A673 (cell line): ENCODE measurements around the gene TAC3. TPM values are rescaled to one million over a fixed set of nuclear protein-coding genes. Genes with fewer than 3 reads are reported as not detected.
"Not testable (repeated sequence)": the region's sequence is repeated elsewhere in the genome, so short reads cannot be mapped to it uniquely, and the experiment has no call there.

ENCODE experiments used
- BruUV-seq: library from RNA; stranded (reverse); fragments of 400-500 nt; replicated peaks from 2 replicates; lab custom pipeline; 2021; lab: Mats Ljungman, UMichigan
- CTCF ChIA-PET: fragments of 300-600 bp; sonication (Branson Sonifier 250); formaldehyde crosslinking; loops from one replicate; lab custom pipeline; 2022; ENCODE audit warnings: antibody characterized with exemption; lab: Charles Lee
- POLR2A ChIA-PET: fragments of 300-600 bp; sonication (Branson Sonifier 250); formaldehyde crosslinking; loops from one replicate; lab custom pipeline; 2022; ENCODE audit warnings: antibody characterized with exemption; ENCODE audit not compliant: low non-redundant PET; lab: Charles Lee
- DNase-seq: peaks from one replicate; pipeline ENCODE4 v3.0.0-alpha.2; 2015; ENCODE audit warnings: low spot score
- H3K27ac ChIP-seq: fragments of 200-600 bp; sonication (generic); 2 replicates; pipeline ENCODE4 v1.5.1; 2016; ENCODE audit warnings: mixed run types, low read depth, mild to moderate bottlenecking, mixed read lengths, antibody characterized with exemption, low read length; ENCODE audit not compliant: poor library complexity, severe bottlenecking
- H3K27me3 ChIP-seq: fragments of 200-600 bp; sonication (generic); replicated peaks from 2 replicates; pipeline ENCODE4 v1.6.1; 2017; ENCODE audit warnings: mixed run types, low read depth, mild to moderate bottlenecking, mixed read lengths, antibody characterized with exemption, low read length; ENCODE audit not compliant: insufficient read depth, poor library complexity
- H3K36me3 ChIP-seq: fragments of 200-600 bp; sonication (generic); 2 replicates; pipeline ENCODE4 v1.6.1; 2016; ENCODE audit warnings: mixed run types, mild to moderate bottlenecking, mixed read lengths, antibody characterized with exemption, low read length; ENCODE audit not compliant: insufficient read depth, poor library complexity, severe bottlenecking
- H3K4me1 ChIP-seq: fragments of 200-600 bp; sonication (generic); 2 replicates; pipeline ENCODE4 v1.6.1; 2017; ENCODE audit warnings: mixed run types, mild to moderate bottlenecking, mixed read lengths, antibody characterized with exemption, low read length; ENCODE audit not compliant: insufficient read depth, poor library complexity, severe bottlenecking
- H3K4me3 ChIP-seq: fragments of 200-600 bp; sonication (generic); 2 replicates; pipeline ENCODE4 v1.5.1; 2016; ENCODE audit warnings: low read depth, mixed run types, mild to moderate bottlenecking, mixed read lengths, low read length; ENCODE audit not compliant: poor library complexity, severe bottlenecking
- H3K9me3 ChIP-seq: fragments of 200-600 bp; sonication (generic); 2 replicates; pipeline ENCODE4 v1.6.1; 2016; ENCODE audit warnings: mixed run types, low read depth, mild to moderate bottlenecking, mixed read lengths, antibody characterized with exemption, low read length; ENCODE audit not compliant: poor library complexity, severe bottlenecking
- intact Hi-C: fragments of 100-400 bp; cut with micrococcal nuclease; formaldehyde crosslinking; loops from one replicate; pipeline ENCODE4 v1.10.0; 2022; ENCODE audit not compliant: unreplicated experiment
- total RNA-seq: library from RNA; stranded (reverse); gene quantifications from 2 replicates; pipeline ENCODE4 v1.2.3, GENCODE V29; 2021

The TAC3 gene
- total RNA-seq, 1 experiment from 2014 or later, result not detected

DNA sequence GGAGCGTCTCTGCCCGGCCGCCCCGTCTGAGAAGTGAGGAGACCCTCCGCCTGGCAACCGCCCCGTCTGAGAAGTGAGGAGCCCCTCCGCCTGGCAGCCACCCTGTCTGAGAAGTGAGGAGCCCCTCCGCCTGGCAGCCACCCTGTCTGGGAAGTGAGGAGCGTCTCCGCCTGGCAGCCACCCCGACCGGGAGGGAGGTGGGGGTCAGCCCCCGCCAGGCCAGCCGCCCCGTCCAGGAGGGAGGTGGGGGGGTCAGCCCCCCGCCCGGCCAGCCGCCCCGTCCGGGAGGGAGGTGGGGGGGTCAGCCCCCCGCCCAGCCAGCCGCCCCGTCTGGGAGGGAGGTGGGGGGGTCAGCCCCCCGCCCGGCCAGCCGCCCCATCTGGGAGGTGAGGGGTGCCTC lies 52.8 kb downstream of the TAC3 start:
- CTCF ChIA-PET, POLR2A ChIA-PET, intact Hi-C loops, DNase-seq, H3K27me3 ChIP-seq, H3K9me3 ChIP-seq, H3K4me1 ChIP-seq, H3K4me3 ChIP-seq, H3K36me3 ChIP-seq, BruUV-seq, H3K27ac ChIP-seq: not testable (repeated sequence)

GRCh38 chr12:56962247-56962646 lies 54.1 kb downstream of the TAC3 start:
- H3K4me3 ChIP-seq, POLR2A ChIA-PET, intact Hi-C loops, H3K4me1 ChIP-seq, BruUV-seq, CTCF ChIA-PET, DNase-seq, H3K27ac ChIP-seq, H3K27me3 ChIP-seq, H3K9me3 ChIP-seq, H3K36me3 ChIP-seq: not testable (repeated sequence)

Other genes starting within 250 kb of the TAC3 start
- gene SDR9C7, start 82.1 kb downstream of the TAC3 start, total RNA-seq, result not detected in 2 replicates
- 0.24 and 0.42 TPM in 2 replicates for gene RDH16, start 58.9 kb downstream of the TAC3 start, total RNA-seq
- 17.4 and 18.2 TPM in 2 replicates for gene ZBTB39, start 10.0 kb downstream of the TAC3 start, total RNA-seq
- 1.1 and 1.2 TPM in 2 replicates for gene MYO1A, start 33.6 kb upstream of the TAC3 start, total RNA-seq
- 57.8 and 68.6 TPM in 2 replicates for gene NEMP1, start 62.3 kb upstream of the TAC3 start, total RNA-seq
- 58.0 and 61.8 TPM in 2 replicates for gene NAB2, start 72.6 kb upstream of the TAC3 start, total RNA-seq
- 96.3 and 111 TPM in 2 replicates for gene STAT6, start 94.8 kb upstream of the TAC3 start, total RNA-seq
- gene LRP1, start 112.0 kb upstream of the TAC3 start, total RNA-seq, result 31.0 and 43.6 TPM in 2 replicates
- gene LRP1-AS, start 131.1 kb upstream of the TAC3 start, total RNA-seq, result not detected in 2 replicates
- gene NXPH4, start 200.3 kb upstream of the TAC3 start, total RNA-seq, result 4.8 and 6.0 TPM in 2 replicates
- gene SHMT2, start 213.2 kb upstream of the TAC3 start, total RNA-seq, result 274 and 310 TPM in 2 replicates
- 7.0 and 8.4 TPM in 2 replicates for gene STAC3, start 234.7 kb upstream of the TAC3 start, total RNA-seq